B cell (primary cell): ENCODE data around the gene PACSIN2. TPM values are rescaled to one million over a fixed set of nuclear protein-coding genes. Genes with fewer than 3 reads are reported as not detected.

Experiments used
- ATAC-seq: fragments of 200-7000 bp; cut with Tn5 transposase; one replicate; pipeline ENCODE4 v1.10.0; 2021; ENCODE audit warnings: low read depth, mild to moderate bottlenecking, moderate number of reproducible peaks, moderate library complexity
- CTCF ChIA-PET: fragments of 350-600 bp; sonication (Branson Sonifier 250); formaldehyde crosslinking; loops from one replicate; lab custom pipeline; 2021; ENCODE audit warnings: antibody characterized with exemption, inconsistent platforms; lab: Charles Lee
- POLR2A ChIA-PET: fragments of 350-600 bp; sonication (Branson Sonifier 250); formaldehyde crosslinking; loops from one replicate; lab custom pipeline; 2021; ENCODE audit warnings: antibody characterized with exemption; lab: Charles Lee
- DNase-seq: peaks from one replicate; pipeline ENCODE4 v3.0.0; 2013
- H2AFZ ChIP-seq: 2 replicates; pipeline ENCODE4 v1.6.1; 2012; ENCODE audit warnings: mild to moderate bottlenecking, low read depth, low read length; ENCODE audit not compliant: insufficient read depth, poor library complexity, severe bottlenecking
- H3K27ac ChIP-seq, 2 donors: 1 replicate in 1 of 2; 2 replicates in 1 of 2; pipeline ENCODE4 v1.5.1; 2012 to 2013; ENCODE audit warnings: low read length in 2 of 2, mild to moderate bottlenecking in 2 of 2, moderate library complexity in 1 of 2
- H3K27me3 ChIP-seq, 4 experiments: fragments of 200-600 bp in 1 of 4; sonication (generic) in 1 of 4; replicated peaks in 1 of 4; 1 replicate in 2 of 4; 2 replicates in 2 of 4; pipeline versions ENCODE4 v1.6.1 to v1.7.0; 2013 to 2016; ENCODE audit warnings: low read length in 3 of 4, mild to moderate bottlenecking in 2 of 4, mixed read lengths in 1 of 4, moderate library complexity in 1 of 4; ENCODE audit not compliant: insufficient read depth in 4 of 4, control insufficient read depth in 3 of 4; ENCODE audit errors: control extremely low read depth in 1 of 4
- H3K36me3 ChIP-seq, 2 experiments: replicated peaks in 1 of 2; 1 replicate in 1 of 2; 2 replicates in 1 of 2; pipeline versions ENCODE4 v1.6.1 to v1.7.1; 2013; ENCODE audit warnings: low read length in 1 of 2; ENCODE audit not compliant: insufficient read depth in 2 of 2, control insufficient read depth in 1 of 2; ENCODE audit errors: control extremely low read depth in 1 of 2, extremely low read depth in 1 of 2
- H3K4me1 ChIP-seq, 2 donors: fragments of 200-600 bp in 1 of 2; sonication (generic) in 1 of 2; 1 replicate in 1 of 2; 2 replicates in 1 of 2; pipeline versions ENCODE4 v1.5.1 to v1.6.1; 2013 to 2017; ENCODE audit warnings: low read length in 2 of 2; ENCODE audit not compliant: control insufficient read depth in 2 of 2, insufficient read depth in 2 of 2
- H3K4me2 ChIP-seq: replicated peaks from 2 replicates; pipeline ENCODE3; 2012; ENCODE audit warnings: mild to moderate bottlenecking, low read depth, low read length; ENCODE audit not compliant: poor library complexity, severe bottlenecking
- H3K4me3 ChIP-seq, 5 experiments: fragments of 200-600 bp in 1 of 5; sonication (generic) in 1 of 5; 1 replicate in 3 of 5; 2 replicates in 2 of 5; pipeline versions ENCODE4 v1.5.1 to v1.7.0; 2011 to 2016; ENCODE audit warnings: low read length in 4 of 5, mild to moderate bottlenecking in 4 of 5, low read depth in 2 of 5, control low read depth in 1 of 5, moderate library complexity in 1 of 5; ENCODE audit not compliant: insufficient read depth in 1 of 5; ENCODE audit errors: control extremely low read depth in 1 of 5, extremely low read depth in 1 of 5
- H3K79me2 ChIP-seq: fragments of 200-600 bp; sonication (generic); one replicate; pipeline ENCODE4 v1.6.0; 2016; ENCODE audit warnings: low read length; ENCODE audit not compliant: control insufficient read depth, insufficient read depth
- H3K9ac ChIP-seq: fragments of 200-600 bp; sonication (generic); 2 replicates; pipeline ENCODE4 v1.6.1; 2017; ENCODE audit warnings: mild to moderate bottlenecking, low read length, moderate library complexity
- H3K9me3 ChIP-seq, 3 donors: one replicate each; pipeline versions ENCODE4 v1.6.1 to v1.7.1; 2013; ENCODE audit warnings: low read length in 2 of 3; ENCODE audit not compliant: control insufficient read depth in 2 of 3, insufficient read depth in 1 of 3; ENCODE audit errors: control extremely low read depth in 1 of 3
- H4K20me1 ChIP-seq: 2 replicates; pipeline ENCODE4 v1.6.0; 2012; ENCODE audit warnings: mild to moderate bottlenecking, low read length; ENCODE audit not compliant: insufficient read depth, control insufficient read depth, poor library complexity, severe bottlenecking
- H3K27ac Mint-ChIP-seq: one replicate; pipeline ENCODE4 v1.8.0; 2021; ENCODE audit warnings: mixed read lengths
- H3K27me3 Mint-ChIP-seq: one replicate; pipeline ENCODE4 v1.8.0; 2021; ENCODE audit warnings: mixed read lengths
- H3K4me1 Mint-ChIP-seq: one replicate; pipeline ENCODE4 v1.8.0; 2021; ENCODE audit warnings: mixed read lengths
- H3K4me3 Mint-ChIP-seq: one replicate; pipeline ENCODE4 v1.8.0; 2021; ENCODE audit warnings: mixed read lengths
- H3K9me3 Mint-ChIP-seq: one replicate; pipeline ENCODE4 v1.8.0; 2022; ENCODE audit warnings: mixed read lengths; ENCODE audit not compliant: insufficient read depth
- EZH2 ChIP-seq: IDR thresholded peaks from 2 replicates; pipeline ENCODE4 v1.6.1; 2012; ENCODE audit warnings: borderline replicate concordance, low read depth, mild to moderate bottlenecking, moderate library complexity, low read length; ENCODE audit not compliant: insufficient read depth, poor library complexity, severe bottlenecking
- WGBS: methylation state at CpG from one replicate; pipeline ENCODE4 v1.1.5; 2013; ENCODE audit warnings: missing lambda C conversion rate; ENCODE audit not compliant: insufficient coverage; 5-methylcytosine and 5-hydroxymethylcytosine counted together
- intact Hi-C: fragments of 100-400 bp; cut with micrococcal nuclease; formaldehyde crosslinking; loops from one replicate; pipeline ENCODE4 v1.10.0; 2022
- polyA plus RNA-seq: library from polyadenylated mRNA; depleted of rRNA; stranded (reverse); fragments of >200 nt; gene quantifications from 2 replicates; pipeline ENCODE4 v1.2.3, GENCODE V29; 2012
- total RNA-seq, 2 donors: library from RNA; stranded (reverse); fragments of 120-200 nt in 1 of 2; gene quantifications; 1 replicate in 1 of 2; 2 replicates in 1 of 2; pipeline versions ENCODE4 v1.2.3 to v1.2.4, GENCODE V29; 2013 to 2022
- TF ChIP-seq, protein P1 (sequence below): fragments of 200-600 bp; IDR thresholded peaks from one replicate; pipeline ENCODE4 v1.8.0; 2022; ENCODE audit warnings: antibody characterized with exemption, mild to moderate bottlenecking

Gene PACSIN2
- total and polyA plus RNA-seq, 2 donors (not counting 1 experiment from before 2014, with no cell fraction given) = 26.9 to 59.3 TPM

DNA sequence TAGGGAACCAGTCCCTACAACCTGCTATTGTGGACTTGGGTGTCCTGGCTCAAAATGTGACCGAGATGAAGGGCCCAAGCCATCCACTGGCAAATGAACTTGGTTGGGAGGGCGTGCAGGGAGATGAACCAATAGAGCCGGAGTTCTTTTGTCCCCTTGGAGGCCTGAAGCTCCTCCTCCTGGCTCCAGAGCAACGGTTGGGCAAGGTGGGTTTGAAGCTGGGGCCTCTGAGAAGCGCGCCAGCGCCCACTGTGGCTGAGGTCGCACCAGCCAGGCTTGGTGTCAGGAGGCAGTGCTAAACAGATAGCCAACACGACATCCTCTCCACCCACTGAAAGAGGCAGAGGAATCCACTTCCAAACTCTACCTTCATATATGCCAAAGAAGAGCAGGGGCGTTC is 36.0 kb upstream of the PACSIN2 start:
- Histone ChIP-seq H3K27ac (no peak overlapping the region), H3K79me2 (no peaks in the 10 kb centered on the region), H2AFZ (no peak overlapping the region), H3K4me3 (no peak overlapping the region), H3K9me3 (peaks cover 0 to 4% (median 0%) of the 10 kb centered on the region in 3 donors), H3K4me2 (no peak overlapping the region), H4K20me1 (no peaks in the 10 kb centered on the region), H3K27me3 (no peaks in the 10 kb centered on the region), H3K4me1 (no peaks in the 10 kb centered on the region), H3K36me3 (no peaks in the 10 kb centered on the region), H3K9ac (no peak overlapping the region)
- H3K4me1 Mint-ChIP-seq = no peaks in the 10 kb centered on the region
- CTCF ChIA-PET = no interaction called here
- no peaks in the 10 kb centered on the region for H3K9me3 Mint-ChIP-seq
- TF ChIP-seq, protein P1, sequence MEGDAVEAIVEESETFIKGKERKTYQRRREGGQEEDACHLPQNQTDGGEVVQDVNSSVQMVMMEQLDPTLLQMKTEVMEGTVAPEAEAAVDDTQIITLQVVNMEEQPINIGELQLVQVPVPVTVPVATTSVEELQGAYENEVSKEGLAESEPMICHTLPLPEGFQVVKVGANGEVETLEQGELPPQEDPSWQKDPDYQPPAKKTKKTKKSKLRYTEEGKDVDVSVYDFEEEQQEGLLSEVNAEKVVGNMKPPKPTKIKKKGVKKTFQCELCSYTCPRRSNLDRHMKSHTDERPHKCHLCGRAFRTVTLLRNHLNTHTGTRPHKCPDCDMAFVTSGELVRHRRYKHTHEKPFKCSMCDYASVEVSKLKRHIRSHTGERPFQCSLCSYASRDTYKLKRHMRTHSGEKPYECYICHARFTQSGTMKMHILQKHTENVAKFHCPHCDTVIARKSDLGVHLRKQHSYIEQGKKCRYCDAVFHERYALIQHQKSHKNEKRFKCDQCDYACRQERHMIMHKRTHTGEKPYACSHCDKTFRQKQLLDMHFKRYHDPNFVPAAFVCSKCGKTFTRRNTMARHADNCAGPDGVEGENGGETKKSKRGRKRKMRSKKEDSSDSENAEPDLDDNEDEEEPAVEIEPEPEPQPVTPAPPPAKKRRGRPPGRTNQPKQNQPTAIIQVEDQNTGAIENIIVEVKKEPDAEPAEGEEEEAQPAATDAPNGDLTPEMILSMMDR = no peak
- no peak for TF ChIP-seq EZH2
- H3K4me3 Mint-ChIP-seq = no peak overlapping the region
- intact Hi-C loops = no loop called here
- H3K27ac Mint-ChIP-seq = no peak overlapping the region
- WGBS = 92% methylated on average over 10 of the region's 10 CpGs
- DNase-seq (no peak), ATAC-seq (no peak)
- POLR2A ChIA-PET = interaction anchor here (0.6 kb wide), 1 partner anchor 17 kb away, joined by 3 read pairs; no protein-coding TSS in a partner anchor
- H3K27me3 Mint-ChIP-seq = no peaks in the 10 kb centered on the region

DNA sequence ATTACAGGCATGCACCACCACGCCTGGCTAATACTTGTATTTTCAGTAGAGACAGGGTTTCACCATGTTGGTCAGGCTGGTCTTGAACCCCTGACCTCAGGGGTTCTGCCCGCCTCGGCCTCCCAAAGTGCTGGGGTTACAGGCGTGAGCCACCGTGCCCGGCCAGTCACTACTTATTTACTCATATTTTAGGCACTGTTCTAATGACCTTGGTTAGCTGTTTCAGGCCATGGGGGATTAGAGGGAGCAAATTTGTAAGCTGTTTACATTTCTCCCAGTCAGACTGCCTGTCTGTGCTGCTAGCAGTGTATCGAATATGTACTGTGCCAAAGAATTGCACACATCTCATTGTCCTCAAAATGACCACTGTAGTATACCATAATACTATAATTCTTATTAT is 32.7 kb upstream of the PACSIN2 start:
- WGBS = 100% methylated on average over 1 of the region's 7 CpGs
- TF ChIP-seq, protein P1 = no peak
- TF ChIP-seq EZH2 = no peak
- Mint-ChIP-seq H3K4me3 (no peak overlapping the region), H3K9me3 (no peaks in the 10 kb centered on the region), H3K4me1 (no peaks in the 10 kb centered on the region), H3K27me3 (no peaks in the 10 kb centered on the region), H3K27ac (no peak overlapping the region)
- H3K9ac ChIP-seq = no peak overlapping the region
- H3K36me3 ChIP-seq = no peaks in the 10 kb centered on the region
- no peaks in the 10 kb centered on the region for H3K27me3 ChIP-seq
- H2AFZ ChIP-seq = no peak overlapping the region
- no peaks in the 10 kb centered on the region for H3K9me3 ChIP-seq
- H3K4me2 ChIP-seq = no peak overlapping the region
- CTCF ChIA-PET = interaction anchor here (1.0 kb wide), 1 partner anchor 180 kb away, joined by 5 read pairs; no protein-coding TSS in a partner anchor
- intact Hi-C loops = no loop called here
- DNase-seq = no peak
- no peak overlapping the region for H3K27ac ChIP-seq
- H3K79me2 ChIP-seq = no peaks in the 10 kb centered on the region
- no peak for ATAC-seq
- POLR2A ChIA-PET = no interaction called here
- no peak overlapping the region for H3K4me3 ChIP-seq
- no peaks in the 10 kb centered on the region for H3K4me1 ChIP-seq
- no peaks in the 10 kb centered on the region for H4K20me1 ChIP-seq
